PC-3 (cell line): ENCODE data around the gene SLC16A8.

Experiments used
- CTCF ChIP-seq: fragments of 300-600 bp; sonication (generic); conservative IDR thresholded peaks from 2 replicates; pipeline ENCODE4 v1.5.1; 2017; ENCODE audit warnings: antibody characterized with exemption, low read depth, mild to moderate bottlenecking, low read length
- EZH2 ChIP-seq: fragments of 300-600 bp; sonication (generic); IDR thresholded peaks from one replicate; pipeline ENCODE4 v1.6.1; 2017; ENCODE audit warnings: antibody characterized with exemption, mild to moderate bottlenecking, low read length; ENCODE audit not compliant: unreplicated experiment
- EZH2phosphoT487 ChIP-seq: fragments of 300-600 bp; sonication (generic); IDR thresholded peaks from 2 replicates; pipeline ENCODE4 v1.6.1; 2018; ENCODE audit warnings: mild to moderate bottlenecking, antibody characterized with exemption, low read length, borderline replicate concordance

- no peak for TF ChIP-seq CTCF
- TF ChIP-seq EZH2phosphoT487: no peak
- TF ChIP-seq EZH2: no peak
Measured at GRCh38 chr22:38124236-38124974, 40.4 kb upstream of the SLC16A8 start.
